Loucy (cell line): Measurements from ENCODE around the gene WNT3.

Source experiments
- H2AFZ ChIP-seq: fragments of 200-600 bp; sonication (generic); 2 replicates; pipeline ENCODE4 v1.6.0; 2016; ENCODE audit warnings: antibody characterized with exemption, mild to moderate bottlenecking, low read length, moderate library complexity
- H3F3A ChIP-seq: fragments of 200-600 bp; 2 replicates; pipeline ENCODE4 v1.6.0; 2016; ENCODE audit warnings: antibody characterized with exemption, low read depth, mild to moderate bottlenecking
- H3K27me3 ChIP-seq: fragments of 200-600 bp; sonication (generic); 2 replicates; pipeline ENCODE4 v1.6.1; 2014; ENCODE audit warnings: low read length, mild to moderate bottlenecking; ENCODE audit not compliant: insufficient read depth, poor library complexity, severe bottlenecking
- H3K36me3 ChIP-seq: fragments of 200-600 bp; sonication (generic); 2 replicates; pipeline ENCODE4 v1.6.1; 2016; ENCODE audit warnings: low read length; ENCODE audit not compliant: insufficient read depth
- H3K4me1 ChIP-seq: fragments of 200-600 bp; sonication (generic); 2 replicates; pipeline ENCODE4 v1.5.1; 2014; ENCODE audit warnings: low read length, mild to moderate bottlenecking; ENCODE audit not compliant: insufficient read depth, poor library complexity, severe bottlenecking
- H3K4me2 ChIP-seq: fragments of 200-600 bp; sonication (generic); 2 replicates; pipeline ENCODE4 v1.6.0; 2014; ENCODE audit warnings: antibody characterized with exemption, low read length, low read depth, mild to moderate bottlenecking; ENCODE audit not compliant: poor library complexity, severe bottlenecking
- H3K4me3 ChIP-seq: fragments of 200-600 bp; sonication (generic); 2 replicates; pipeline ENCODE4 v1.5.1; 2014; ENCODE audit warnings: low read length, mild to moderate bottlenecking, mixed read lengths; ENCODE audit not compliant: poor library complexity, severe bottlenecking
- H3K79me2 ChIP-seq: fragments of 200-600 bp; sonication (generic); 2 replicates; pipeline ENCODE4 v1.6.1; 2014; ENCODE audit warnings: low read length; ENCODE audit not compliant: insufficient read depth
- H3K9ac ChIP-seq: fragments of 200-600 bp; sonication (generic); 2 replicates; pipeline ENCODE4 v1.6.0; 2014; ENCODE audit warnings: mild to moderate bottlenecking, low read depth, low read length, moderate library complexity; ENCODE audit not compliant: poor library complexity, severe bottlenecking
- H3K9me2 ChIP-seq: fragments of 200-600 bp; sonication (generic); replicated peaks from 2 replicates; pipeline ENCODE4 v1.6.1; 2016; ENCODE audit warnings: low read depth, low read length, mixed read lengths
- H3K9me3 ChIP-seq: fragments of 200-600 bp; sonication (generic); 2 replicates; pipeline ENCODE4 v1.6.1; 2014; ENCODE audit warnings: mild to moderate bottlenecking, antibody characterized with exemption, low read length, low read depth; ENCODE audit not compliant: insufficient read depth
- H4K20me1 ChIP-seq: fragments of 200-600 bp; sonication (generic); 2 replicates; pipeline ENCODE4 v1.6.0; 2014; ENCODE audit warnings: antibody characterized with exemption, low read length, mild to moderate bottlenecking; ENCODE audit not compliant: insufficient read depth, poor library complexity, severe bottlenecking
- EZH2phosphoT487 ChIP-seq: fragments of 200-600 bp; IDR thresholded peaks from 2 replicates; pipeline ENCODE4 v1.6.1; 2018; ENCODE audit warnings: antibody characterized with exemption, mild to moderate bottlenecking, moderate library complexity, borderline replicate concordance
- TF ChIP-seq, protein P1 (sequence below): fragments of 200-600 bp; sonication (generic); conservative IDR thresholded peaks from 2 replicates; pipeline ENCODE4 v1.5.1; 2014; ENCODE audit warnings: mild to moderate bottlenecking, antibody characterized with exemption, low read length

The WNT3 gene

DNA sequence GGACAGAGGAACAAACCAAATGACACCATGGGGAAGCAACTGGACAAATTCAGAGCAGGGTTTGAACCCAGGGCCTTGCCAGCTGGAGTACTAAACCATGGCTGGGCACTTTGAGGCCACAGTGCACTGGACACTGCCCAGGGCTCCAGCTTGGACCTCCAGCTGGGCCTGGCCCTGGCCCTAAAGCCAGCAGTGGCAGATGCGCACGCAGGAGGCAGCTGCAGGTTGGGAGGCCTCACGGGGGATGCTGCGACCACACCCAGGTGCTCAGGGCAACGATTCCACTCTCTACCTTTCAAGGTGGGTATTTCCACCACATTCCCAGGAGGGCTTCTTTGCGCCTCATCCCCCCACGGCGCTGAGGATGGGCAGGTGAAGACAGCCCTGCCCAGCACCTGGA lies 28.9 kb downstream of the WNT3 start:
- Histone ChIP-seq H3F3A (no peaks in the 10 kb centered on the region), H3K79me2 (no peaks in the 10 kb centered on the region), H3K9me2 (no peaks in the 10 kb centered on the region), H3K9me3 (no peaks in the 10 kb centered on the region), H3K9ac (no peak overlapping the region), H3K36me3 (no peaks in the 10 kb centered on the region), H3K27me3 (no peaks in the 10 kb centered on the region), H2AFZ (no peak overlapping the region), H3K4me3 (no peak overlapping the region), H3K4me2 (no peak overlapping the region), H3K4me1 (peaks cover 10% of the 10 kb centered on the region), H4K20me1 (no peaks in the 10 kb centered on the region)
- TF ChIP-seq, protein P1, sequence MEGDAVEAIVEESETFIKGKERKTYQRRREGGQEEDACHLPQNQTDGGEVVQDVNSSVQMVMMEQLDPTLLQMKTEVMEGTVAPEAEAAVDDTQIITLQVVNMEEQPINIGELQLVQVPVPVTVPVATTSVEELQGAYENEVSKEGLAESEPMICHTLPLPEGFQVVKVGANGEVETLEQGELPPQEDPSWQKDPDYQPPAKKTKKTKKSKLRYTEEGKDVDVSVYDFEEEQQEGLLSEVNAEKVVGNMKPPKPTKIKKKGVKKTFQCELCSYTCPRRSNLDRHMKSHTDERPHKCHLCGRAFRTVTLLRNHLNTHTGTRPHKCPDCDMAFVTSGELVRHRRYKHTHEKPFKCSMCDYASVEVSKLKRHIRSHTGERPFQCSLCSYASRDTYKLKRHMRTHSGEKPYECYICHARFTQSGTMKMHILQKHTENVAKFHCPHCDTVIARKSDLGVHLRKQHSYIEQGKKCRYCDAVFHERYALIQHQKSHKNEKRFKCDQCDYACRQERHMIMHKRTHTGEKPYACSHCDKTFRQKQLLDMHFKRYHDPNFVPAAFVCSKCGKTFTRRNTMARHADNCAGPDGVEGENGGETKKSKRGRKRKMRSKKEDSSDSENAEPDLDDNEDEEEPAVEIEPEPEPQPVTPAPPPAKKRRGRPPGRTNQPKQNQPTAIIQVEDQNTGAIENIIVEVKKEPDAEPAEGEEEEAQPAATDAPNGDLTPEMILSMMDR: no peak

DNA sequence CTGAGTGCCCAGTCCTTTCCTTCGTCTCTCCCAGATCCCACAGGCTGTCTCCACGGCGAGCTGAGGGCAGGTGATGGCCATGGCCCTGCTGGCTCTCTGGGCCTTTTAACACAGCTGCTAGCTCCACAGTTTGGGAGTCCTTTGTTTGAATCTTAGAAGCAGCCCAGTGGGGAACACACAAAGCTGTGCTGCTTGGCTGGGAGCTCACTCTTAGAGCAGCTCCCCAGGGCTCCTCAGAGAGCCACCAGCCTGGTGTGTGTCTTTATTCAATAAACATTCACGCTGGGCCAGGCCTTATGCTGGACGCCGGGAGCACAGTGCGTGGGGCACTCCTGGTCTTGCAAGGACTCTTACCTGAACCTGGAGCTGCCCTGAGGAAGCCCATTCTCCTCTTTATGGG lies 29.7 kb downstream of the WNT3 start:
- no peaks in the 10 kb centered on the region for H3K9me2 ChIP-seq
- peaks cover 4% of the 10 kb centered on the region for H3K4me1 ChIP-seq
- no peaks in the 10 kb centered on the region for H3K27me3 ChIP-seq
- H3K36me3 ChIP-seq: no peaks in the 10 kb centered on the region
- H3K9ac ChIP-seq: no peak overlapping the region
- no peaks in the 10 kb centered on the region for H3K9me3 ChIP-seq
- H3K4me2 ChIP-seq: no peak overlapping the region
- no peaks in the 10 kb centered on the region for H3F3A ChIP-seq
- no peaks in the 10 kb centered on the region for H3K79me2 ChIP-seq
- no peak overlapping the region for H2AFZ ChIP-seq
- H3K4me3 ChIP-seq: no peak overlapping the region
- TF ChIP-seq EZH2phosphoT487: no peak
- TF ChIP-seq, protein P1: no peak
- no peaks in the 10 kb centered on the region for H4K20me1 ChIP-seq

DNA sequence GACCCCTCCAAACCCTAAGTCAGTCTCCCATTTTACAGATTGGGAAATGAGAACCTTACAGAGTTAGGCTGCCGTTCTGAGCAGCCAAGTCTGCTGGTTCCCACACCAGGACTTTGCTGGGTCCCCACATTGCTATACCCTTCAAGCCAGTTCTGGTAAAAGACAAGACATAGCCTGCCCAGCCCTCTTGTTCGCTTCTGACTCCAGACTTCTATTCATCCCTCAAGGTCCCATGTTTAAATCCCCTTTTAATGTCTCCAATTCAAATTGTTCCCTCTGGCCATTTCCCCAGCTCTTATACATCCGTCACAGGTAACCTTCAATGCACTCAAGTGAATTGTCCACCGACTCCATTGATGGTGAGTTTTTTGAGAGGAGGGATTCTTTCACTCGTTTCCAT lies 30.2 kb downstream of the WNT3 start:
- Histone ChIP-seq H3K9ac (no peak overlapping the region), H3K9me3 (no peaks in the 10 kb centered on the region), H3K27me3 (no peaks in the 10 kb centered on the region), H2AFZ (no peak overlapping the region), H3K4me3 (no peak overlapping the region), H3K9me2 (no peaks in the 10 kb centered on the region), H4K20me1 (no peaks in the 10 kb centered on the region), H3K4me2 (no peak overlapping the region), H3K4me1 (no peaks in the 10 kb centered on the region), H3K36me3 (no peaks in the 10 kb centered on the region), H3K79me2 (no peaks in the 10 kb centered on the region), H3F3A (no peaks in the 10 kb centered on the region)
- TF ChIP-seq, protein P1: no peak
- TF ChIP-seq EZH2phosphoT487: no peak
